ENCODE measurements around the gene FAM200C.
A peak's percentile ranks its signal among the peaks of the same experiment; 100 is the strongest.

The FAM200C gene

DNA sequence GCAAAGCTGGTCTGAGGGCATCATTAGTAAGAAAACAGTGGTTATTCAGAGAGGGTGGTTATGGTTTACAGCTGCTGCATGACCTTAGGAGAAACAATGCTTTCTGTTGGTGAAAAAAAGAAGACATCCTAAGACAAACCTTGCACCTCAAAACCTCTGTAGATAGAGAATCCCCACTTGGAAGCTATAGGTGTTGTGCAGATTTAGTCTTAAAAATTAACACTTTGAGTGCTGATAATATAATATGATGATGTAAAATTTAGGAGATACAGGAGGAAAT is 20.4 kb upstream of the FAM200C start:
- H3K4me3 ChIP-seq (replicated peaks; ENCODE audit: low read depth, low read length): no peak overlapping the region
- DNase-seq (ENCODE audit: low read depth): no peak
- no peak for TF ChIP-seq CTCF (IDR thresholded peaks at IDR 0.05; ENCODE audit: low read length, missing control alignments)

DNA sequence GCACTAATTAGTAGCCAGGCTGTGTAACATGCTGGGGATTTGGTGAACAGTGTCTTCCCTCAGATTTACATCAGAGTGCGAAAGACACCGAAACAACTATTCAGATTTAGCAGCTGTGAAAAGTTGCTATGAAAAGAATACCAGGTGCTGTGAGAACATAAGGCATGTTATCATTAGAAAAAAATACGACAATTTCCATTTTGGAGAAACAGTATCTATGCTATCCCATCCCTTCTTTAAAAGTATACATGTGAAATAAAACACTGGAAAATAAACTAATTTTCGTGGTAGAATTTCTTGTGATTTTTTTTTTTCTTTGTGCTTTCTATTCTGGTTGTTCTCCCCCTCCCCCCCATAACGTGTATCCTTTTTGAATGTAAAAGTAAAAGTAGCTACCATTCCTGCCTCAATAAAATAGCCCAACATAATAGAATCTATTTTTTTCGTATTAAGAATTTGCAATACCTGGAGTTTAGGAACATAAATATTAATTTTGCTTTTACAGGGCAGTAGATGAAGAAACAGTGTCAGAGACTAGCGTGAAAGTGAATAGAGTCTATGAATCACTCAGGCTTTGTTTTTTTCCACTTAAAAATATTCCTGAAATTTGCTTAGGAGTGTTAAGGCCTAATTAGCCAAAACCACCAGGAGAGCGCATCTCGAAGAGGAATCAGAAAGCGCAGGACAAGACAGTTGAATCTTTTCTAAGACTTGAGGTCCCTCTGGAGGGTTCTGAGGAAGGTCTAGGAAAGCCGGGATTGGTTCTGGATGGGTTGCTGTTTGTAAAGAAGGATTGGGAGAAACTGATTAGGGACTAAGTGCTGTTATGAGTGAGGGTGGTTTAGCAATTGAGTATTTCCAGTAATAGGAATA is 19.8 kb upstream of the FAM200C start:
- no peak for DNase-seq (ENCODE audit: low read depth)
- TF ChIP-seq CTCF (IDR thresholded peaks at IDR 0.05; ENCODE audit: low read length, missing control alignments): no peak
- H3K4me3 ChIP-seq (replicated peaks; ENCODE audit: low read depth, low read length): peak overlapping the region; percentile 98

DNA sequence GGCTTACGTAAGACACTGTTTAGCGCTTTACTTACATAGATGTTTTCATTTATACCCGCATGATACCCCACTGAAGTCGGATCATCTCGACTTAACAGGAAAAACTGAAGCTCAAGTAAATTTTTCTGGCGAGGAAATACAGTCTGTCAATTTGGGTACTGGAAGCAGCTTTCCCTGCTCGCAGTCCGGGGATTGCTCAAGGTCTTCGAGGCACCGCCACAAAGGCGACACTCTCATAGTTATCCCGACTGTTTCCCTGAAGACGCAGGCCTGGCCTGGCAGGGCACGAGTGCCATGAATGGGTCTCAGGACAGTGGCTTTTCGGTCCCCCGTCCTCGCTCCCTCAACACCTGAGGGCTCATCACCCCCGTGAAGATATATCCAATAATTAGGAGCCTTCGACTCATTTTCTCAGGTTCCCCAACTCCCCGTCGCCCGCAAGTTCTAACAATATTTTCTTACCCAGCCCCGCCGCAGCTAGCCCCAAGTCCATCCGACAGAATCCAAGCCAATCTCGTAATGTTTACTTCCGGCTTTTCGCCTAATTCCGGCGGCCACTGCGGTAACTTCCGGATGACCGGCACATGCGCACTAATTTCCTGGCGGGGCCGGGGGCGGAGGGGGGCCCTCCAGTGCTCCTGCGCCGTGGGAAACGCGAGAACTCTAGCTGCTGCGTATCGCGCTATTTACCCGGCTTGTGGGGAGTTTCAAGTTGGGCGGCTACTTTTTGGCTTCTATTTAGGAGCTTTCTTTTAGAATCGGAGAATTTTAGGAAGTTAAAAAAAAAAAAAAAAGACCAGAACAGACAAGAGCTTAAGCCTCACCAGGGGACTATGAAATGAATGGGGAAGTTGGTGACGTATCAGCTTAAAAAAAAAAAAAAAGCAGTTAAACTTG is 19.0 kb upstream of the FAM200C start, which contains the start of gene SLU7:
TSS of gene SLU7 (minus strand) at position 521 of the 897 bp plus-strand sequence. CDS start 3,787 bp downstream, outside the sequence.
- TF ChIP-seq CTCF (IDR thresholded peaks at IDR 0.05; ENCODE audit: low read length, missing control alignments): no peak
- H3K4me3 ChIP-seq (replicated peaks; ENCODE audit: low read depth, low read length): peak within 1 kb of the TSS; percentile 98
- peak; percentile 97 for DNase-seq (ENCODE audit: low read depth)

- peak; percentile 22 for DNase-seq (ENCODE audit: low read depth)
- peak overlapping the region; percentile 74 for H3K4me3 ChIP-seq (replicated peaks; ENCODE audit: low read depth, low read length)
- no peak for TF ChIP-seq CTCF (IDR thresholded peaks at IDR 0.05; ENCODE audit: low read length, missing control alignments)
These were observed 1.0 kb downstream of the FAM200C start for GRCh38 chr5:160398806-160399205.

- no peak overlapping the region for H3K4me3 ChIP-seq (replicated peaks; ENCODE audit: low read depth, low read length)
- DNase-seq (ENCODE audit: low read depth): no peak
- no peak for TF ChIP-seq CTCF (IDR thresholded peaks at IDR 0.05; ENCODE audit: low read length, missing control alignments)
These were observed 2.4 kb downstream of the FAM200C start for GRCh38 chr5:160397492-160397891.

DNA sequence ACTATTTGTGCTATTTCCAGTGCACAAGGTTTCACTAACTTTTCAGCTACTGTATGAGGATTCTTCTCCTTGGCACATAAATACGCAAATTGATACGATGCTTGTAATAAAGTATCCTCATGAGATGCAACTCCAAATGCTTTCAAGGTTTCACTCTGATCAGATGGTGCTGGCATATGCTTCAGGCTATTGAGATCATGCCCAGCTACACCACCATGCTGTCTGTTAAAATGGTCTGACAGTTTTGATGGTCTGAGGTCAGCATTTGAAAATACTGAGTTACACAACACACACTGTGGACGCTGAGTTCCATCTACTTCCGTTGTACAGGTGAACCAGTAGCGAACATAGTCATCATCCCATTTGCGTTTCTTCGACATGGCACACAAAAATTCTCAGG is 4.7 kb downstream of the FAM200C start:
- no peak for TF ChIP-seq CTCF (IDR thresholded peaks at IDR 0.05; ENCODE audit: low read length, missing control alignments)
- H3K4me3 ChIP-seq (replicated peaks; ENCODE audit: low read depth, low read length): no peak overlapping the region
- DNase-seq (ENCODE audit: low read depth): no peak
